Heart left ventricle (tissue), 13 donors: ENCODE data around the gene INHA.

Experiments used
- POLR2A ChIP-seq, 2 donors: fragments of 450-650 bp; IDR thresholded peaks; one replicate each; pipeline ENCODE4 v1.6.1; 2017; ENCODE audit warnings: antibody characterized with exemption in 2 of 2, mild to moderate bottlenecking in 2 of 2, moderate library complexity in 2 of 2
- TF ChIP-seq, protein P1 (sequence below), 12 donors: fragments of 200-600 bp; sonication (generic) in 4 of 12; IDR thresholded peaks; one replicate each; pipeline versions ENCODE4 v1.5.0 to v1.8.0; 2018 to 2022; ENCODE audit warnings: antibody characterized with exemption in 12 of 12, mild to moderate bottlenecking in 5 of 12
- donor health status: ischemic (EF 13 %, LVEDD 7.1; RV severe dilation, severe dysfunction).
- donor health status: DM: no; HTN: yes; CAD: no.
- donor health status: DM: no; HTN: no; CAD: no.
- donor health status: ischemic (EF 25% LVEDD 6.9; RV normal size, moderate dysfunction).
- donor health status: ischemic (EF 25% LVEDD 5.7; RV mildly dilated, moderate dysfunction).
- donor health status: ischemic (EF 35%, LVEDD 5.7; RV mildly dilated, moderate dysfunction).
- donor health status: nonischemic (EF 11% LVEDD 7.7; RV severe dilation, severe dysfunction).
- donor health status: DM: yes; HTN: yes; CAD: no.
- donor health status: PGD.
- donor health status: ischemic (EF 29% LVEDD 5.4; RV normal size, mild dysfunction).
- donor health status: nonischemic (EF 23%, LVEDD 6.1; RV moderate dilation, normal function).

GRCh38 chr2:219618733-219619122 lies 46.6 kb downstream of the INHA start:
- TF ChIP-seq POLR2A (IDR thresholded peaks at IDR 0.05): no peak
- TF ChIP-seq, protein P1, sequence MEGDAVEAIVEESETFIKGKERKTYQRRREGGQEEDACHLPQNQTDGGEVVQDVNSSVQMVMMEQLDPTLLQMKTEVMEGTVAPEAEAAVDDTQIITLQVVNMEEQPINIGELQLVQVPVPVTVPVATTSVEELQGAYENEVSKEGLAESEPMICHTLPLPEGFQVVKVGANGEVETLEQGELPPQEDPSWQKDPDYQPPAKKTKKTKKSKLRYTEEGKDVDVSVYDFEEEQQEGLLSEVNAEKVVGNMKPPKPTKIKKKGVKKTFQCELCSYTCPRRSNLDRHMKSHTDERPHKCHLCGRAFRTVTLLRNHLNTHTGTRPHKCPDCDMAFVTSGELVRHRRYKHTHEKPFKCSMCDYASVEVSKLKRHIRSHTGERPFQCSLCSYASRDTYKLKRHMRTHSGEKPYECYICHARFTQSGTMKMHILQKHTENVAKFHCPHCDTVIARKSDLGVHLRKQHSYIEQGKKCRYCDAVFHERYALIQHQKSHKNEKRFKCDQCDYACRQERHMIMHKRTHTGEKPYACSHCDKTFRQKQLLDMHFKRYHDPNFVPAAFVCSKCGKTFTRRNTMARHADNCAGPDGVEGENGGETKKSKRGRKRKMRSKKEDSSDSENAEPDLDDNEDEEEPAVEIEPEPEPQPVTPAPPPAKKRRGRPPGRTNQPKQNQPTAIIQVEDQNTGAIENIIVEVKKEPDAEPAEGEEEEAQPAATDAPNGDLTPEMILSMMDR (IDR thresholded peaks at IDR 0.05): no peak
